Body of pancreas (tissue), 4 donors: ENCODE data around the gene MRGPRE.

ENCODE experiments used
- POLR2A ChIP-seq, 3 donors: fragments of 450-650 bp; IDR thresholded peaks; one replicate each; pipeline ENCODE4 v1.6.1; 2016; ENCODE audit warnings: antibody characterized with exemption in 3 of 3, mild to moderate bottlenecking in 2 of 3
- TF ChIP-seq, protein P1 (sequence below), 7 experiments: fragments of 450-650 bp in 4 of 7; fragments of 200-600 bp in 3 of 7; sonication (generic) in 3 of 7; IDR thresholded peaks; one replicate each; pipeline ENCODE4 v1.5.1; 2016 to 2019; ENCODE audit warnings: antibody characterized with exemption in 7 of 7

DNA sequence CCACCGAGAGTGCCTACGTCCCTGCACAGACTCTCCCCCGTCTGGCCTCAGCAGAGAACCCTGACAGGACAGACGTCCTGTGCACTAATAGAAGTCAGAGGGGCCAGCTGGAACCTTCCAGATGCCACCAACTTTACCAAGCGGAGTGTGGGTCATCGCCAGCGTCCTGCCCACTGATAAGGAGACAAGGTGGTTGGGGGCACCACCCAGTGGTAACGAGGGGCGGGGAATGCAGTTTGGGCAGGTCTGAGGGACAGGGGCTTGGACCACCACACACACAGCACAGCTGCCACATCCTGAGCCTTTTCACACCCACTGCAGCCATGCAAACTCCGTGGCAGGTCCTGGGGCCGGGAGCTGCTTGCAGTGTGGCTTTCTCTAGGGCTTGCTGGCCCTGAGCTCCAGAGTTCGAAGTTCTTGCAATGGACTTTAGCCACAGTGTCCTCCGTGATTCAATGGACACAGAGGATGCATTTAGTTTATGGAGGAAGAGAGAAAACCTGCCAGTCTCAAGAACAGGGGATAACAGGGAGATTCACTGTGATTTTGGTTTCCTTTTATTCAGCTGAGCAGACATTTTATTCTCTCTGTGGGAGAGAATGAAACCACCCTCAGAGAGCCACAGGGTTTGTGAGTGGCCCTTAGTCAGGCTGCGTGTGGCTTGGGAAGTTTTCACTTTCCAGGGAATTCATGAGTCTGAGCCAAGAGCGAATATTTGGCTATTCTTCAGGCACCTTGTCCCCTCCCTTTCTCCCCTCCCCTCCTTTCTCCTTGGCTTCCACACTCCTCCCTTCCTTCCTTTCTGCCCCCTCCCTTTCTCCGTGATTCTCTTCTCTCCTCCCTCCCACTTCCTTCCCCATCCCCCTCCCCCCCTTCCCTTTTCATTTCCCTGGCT is 26.7 kb downstream of the MRGPRE start:
- TF ChIP-seq, protein P1, sequence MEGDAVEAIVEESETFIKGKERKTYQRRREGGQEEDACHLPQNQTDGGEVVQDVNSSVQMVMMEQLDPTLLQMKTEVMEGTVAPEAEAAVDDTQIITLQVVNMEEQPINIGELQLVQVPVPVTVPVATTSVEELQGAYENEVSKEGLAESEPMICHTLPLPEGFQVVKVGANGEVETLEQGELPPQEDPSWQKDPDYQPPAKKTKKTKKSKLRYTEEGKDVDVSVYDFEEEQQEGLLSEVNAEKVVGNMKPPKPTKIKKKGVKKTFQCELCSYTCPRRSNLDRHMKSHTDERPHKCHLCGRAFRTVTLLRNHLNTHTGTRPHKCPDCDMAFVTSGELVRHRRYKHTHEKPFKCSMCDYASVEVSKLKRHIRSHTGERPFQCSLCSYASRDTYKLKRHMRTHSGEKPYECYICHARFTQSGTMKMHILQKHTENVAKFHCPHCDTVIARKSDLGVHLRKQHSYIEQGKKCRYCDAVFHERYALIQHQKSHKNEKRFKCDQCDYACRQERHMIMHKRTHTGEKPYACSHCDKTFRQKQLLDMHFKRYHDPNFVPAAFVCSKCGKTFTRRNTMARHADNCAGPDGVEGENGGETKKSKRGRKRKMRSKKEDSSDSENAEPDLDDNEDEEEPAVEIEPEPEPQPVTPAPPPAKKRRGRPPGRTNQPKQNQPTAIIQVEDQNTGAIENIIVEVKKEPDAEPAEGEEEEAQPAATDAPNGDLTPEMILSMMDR (IDR thresholded peaks at IDR 0.05) = no peak
- no peak for TF ChIP-seq POLR2A (IDR thresholded peaks at IDR 0.05)
